ENCODE data around the gene SRP19.
"Not testable (repeated sequence)": the region's sequence is repeated elsewhere in the genome, so short reads cannot be mapped to it uniquely, and the experiment has no call there.

The SRP19 gene

DNA sequence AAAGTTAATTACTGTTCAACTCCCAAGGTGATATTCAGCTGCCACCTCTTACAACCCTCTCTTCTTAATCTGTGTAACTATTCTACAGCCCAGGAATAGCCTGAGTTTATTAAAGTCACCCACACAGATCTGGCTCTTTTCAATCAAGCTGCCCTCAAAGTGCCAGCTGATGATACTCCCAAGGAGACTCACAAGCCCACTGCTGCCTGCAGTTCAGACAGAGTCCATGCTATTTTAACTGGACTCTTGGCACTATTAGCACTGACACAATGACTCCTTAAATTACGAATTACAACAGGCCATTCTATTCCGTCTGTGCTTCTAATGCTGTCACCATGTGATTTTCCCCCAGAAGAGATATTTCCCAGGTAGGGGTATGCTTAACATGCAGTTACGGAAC, 34.6 kb downstream of the SRP19 start:
- H3K4me1 ChIP-seq (ENCODE audit: control insufficient read depth in 1 of 2, insufficient read depth in 1 of 2, low read depth in 1 of 2, low read length in 1 of 2): no peaks in the 10 kb centered on the region
- TF ChIP-seq, protein P1, sequence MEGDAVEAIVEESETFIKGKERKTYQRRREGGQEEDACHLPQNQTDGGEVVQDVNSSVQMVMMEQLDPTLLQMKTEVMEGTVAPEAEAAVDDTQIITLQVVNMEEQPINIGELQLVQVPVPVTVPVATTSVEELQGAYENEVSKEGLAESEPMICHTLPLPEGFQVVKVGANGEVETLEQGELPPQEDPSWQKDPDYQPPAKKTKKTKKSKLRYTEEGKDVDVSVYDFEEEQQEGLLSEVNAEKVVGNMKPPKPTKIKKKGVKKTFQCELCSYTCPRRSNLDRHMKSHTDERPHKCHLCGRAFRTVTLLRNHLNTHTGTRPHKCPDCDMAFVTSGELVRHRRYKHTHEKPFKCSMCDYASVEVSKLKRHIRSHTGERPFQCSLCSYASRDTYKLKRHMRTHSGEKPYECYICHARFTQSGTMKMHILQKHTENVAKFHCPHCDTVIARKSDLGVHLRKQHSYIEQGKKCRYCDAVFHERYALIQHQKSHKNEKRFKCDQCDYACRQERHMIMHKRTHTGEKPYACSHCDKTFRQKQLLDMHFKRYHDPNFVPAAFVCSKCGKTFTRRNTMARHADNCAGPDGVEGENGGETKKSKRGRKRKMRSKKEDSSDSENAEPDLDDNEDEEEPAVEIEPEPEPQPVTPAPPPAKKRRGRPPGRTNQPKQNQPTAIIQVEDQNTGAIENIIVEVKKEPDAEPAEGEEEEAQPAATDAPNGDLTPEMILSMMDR (IDR thresholded peaks at IDR 0.05): no peak
- H3K4me3 ChIP-seq (ENCODE audit: low read depth in 1 of 2, low read length in 1 of 2): no peak overlapping the region
- H3K27me3 ChIP-seq: no peaks in the 10 kb centered on the region
- H3K36me3 ChIP-seq: peaks cover 81% of the 10 kb centered on the region
- H3K27ac ChIP-seq: no peak overlapping the region
- no peaks in the 10 kb centered on the region for H3K9me3 ChIP-seq

DNA sequence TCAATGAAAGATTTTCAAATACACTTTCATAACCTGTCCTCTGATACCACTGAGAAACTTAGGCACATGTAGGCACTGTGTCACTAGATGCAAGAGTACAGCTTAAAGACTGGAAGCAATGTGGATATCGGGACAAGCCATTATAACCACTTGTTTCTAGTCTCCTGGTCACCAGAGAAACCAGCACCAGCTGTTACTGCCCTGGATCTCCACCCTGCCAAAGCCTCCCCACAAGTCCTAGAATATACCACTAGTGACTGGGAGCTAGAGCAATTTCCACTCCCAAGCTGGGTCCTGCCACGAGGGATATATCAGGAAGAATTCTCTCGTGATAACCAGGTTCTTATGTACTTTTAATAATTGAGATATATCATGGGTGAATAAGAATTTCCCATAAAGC, 41.5 kb downstream of the SRP19 start:
- Histone ChIP-seq H3K27me3 (no peaks in the 10 kb centered on the region), H3K36me3 (peaks cover 62% of the 10 kb centered on the region), H3K4me3 (ENCODE audit: low read depth in 1 of 2, low read length in 1 of 2) (no peak overlapping the region), H3K27ac (no peak overlapping the region), H3K9me3 (no peaks in the 10 kb centered on the region), H3K4me1 (ENCODE audit: control insufficient read depth in 1 of 2, insufficient read depth in 1 of 2, low read depth in 1 of 2, low read length in 1 of 2) (peaks cover 4 to 9% of the 10 kb centered on the region in 2 experiments)
- TF ChIP-seq, protein P1 (IDR thresholded peaks at IDR 0.05): no peak

DNA sequence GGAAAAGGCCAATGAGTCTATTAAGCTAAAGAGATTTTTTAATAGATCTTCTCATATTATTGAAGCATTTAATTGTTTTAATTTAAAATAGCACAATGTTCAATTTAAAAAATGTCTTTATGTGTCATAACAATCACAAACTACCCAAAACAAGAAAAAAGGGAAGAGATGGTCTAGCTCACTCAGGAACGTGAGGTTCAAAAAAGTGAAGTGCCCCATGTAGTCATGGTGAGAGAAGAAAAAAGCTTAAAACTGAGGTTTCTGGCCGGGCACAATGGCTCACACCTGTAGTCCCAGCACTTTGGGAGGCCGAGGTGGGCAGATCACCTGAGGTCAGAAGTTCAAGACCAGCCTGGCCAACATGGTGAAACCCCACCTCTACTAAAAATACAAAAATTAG, 43.9 kb downstream of the SRP19 start:
- Histone ChIP-seq H3K36me3 (peaks cover 50% of the 10 kb centered on the region), H3K27ac (peak overlapping the region; percentile 65)
- not testable (repeated sequence) for H3K9me3 ChIP-seq; H3K27me3 ChIP-seq; H3K4me3 ChIP-seq (ENCODE audit: low read depth in 1 of 2, low read length in 1 of 2); H3K4me1 ChIP-seq (ENCODE audit: control insufficient read depth in 1 of 2, insufficient read depth in 1 of 2, low read depth in 1 of 2, low read length in 1 of 2)

DNA sequence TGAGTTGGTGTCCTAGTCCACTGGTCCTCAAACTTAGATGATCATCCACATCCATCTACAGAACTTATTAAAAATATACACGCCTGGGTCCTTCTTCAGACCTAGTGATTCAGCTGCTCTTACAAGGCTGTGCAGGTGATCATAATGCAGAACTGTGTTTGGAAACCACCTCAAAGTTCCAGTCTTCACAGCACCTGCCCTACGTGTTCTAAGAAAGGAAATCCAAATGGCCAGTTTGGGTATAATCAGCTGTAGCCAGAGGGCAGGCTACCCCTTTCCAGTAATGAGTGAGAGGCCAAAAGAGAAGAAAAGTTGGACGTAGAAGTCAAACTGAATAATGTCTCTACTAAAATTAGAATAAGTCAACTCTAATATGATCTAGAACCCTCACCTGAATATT, 45.5 kb downstream of the SRP19 start:
- Histone ChIP-seq H3K27me3 (no peaks in the 10 kb centered on the region), H3K9me3 (no peaks in the 10 kb centered on the region), H3K4me1 (ENCODE audit: control insufficient read depth in 1 of 2, insufficient read depth in 1 of 2, low read depth in 1 of 2, low read length in 1 of 2) (peaks cover 4 to 9% of the 10 kb centered on the region in 2 experiments), H3K4me3 (ENCODE audit: low read depth in 1 of 2, low read length in 1 of 2) (no peak overlapping the region), H3K36me3 (peaks cover 46% of the 10 kb centered on the region), H3K27ac (no peak overlapping the region)
- TF ChIP-seq, protein P1 (IDR thresholded peaks at IDR 0.05): no peak

DNA sequence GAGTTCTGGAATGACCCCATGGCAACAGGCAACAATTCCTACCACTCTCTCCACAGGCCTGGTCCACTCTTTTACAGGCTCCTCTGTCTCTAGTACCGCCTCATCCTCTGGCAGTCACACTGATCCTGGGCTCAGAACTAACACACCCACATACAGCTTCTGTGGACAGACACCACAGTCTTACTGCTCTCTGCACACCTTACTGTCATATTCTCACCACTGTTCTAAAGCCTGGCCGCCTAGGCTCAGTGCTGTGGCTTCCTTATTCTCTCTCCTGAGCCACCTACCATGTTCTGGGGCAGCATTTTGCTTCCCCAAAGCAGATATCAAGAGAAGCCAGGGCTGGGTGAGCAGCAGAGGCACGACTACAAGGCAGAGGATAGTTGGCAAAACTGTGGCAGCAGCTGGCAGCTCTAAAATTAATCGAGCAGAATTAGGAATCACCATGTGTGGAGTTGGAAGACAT, 46.1 kb downstream of the SRP19 start:
- Histone ChIP-seq H3K36me3 (peaks cover 42% of the 10 kb centered on the region), H3K27ac (peak overlapping the region; percentile 44)
- TF ChIP-seq, protein P1 (IDR thresholded peaks at IDR 0.05): no peak

DNA sequence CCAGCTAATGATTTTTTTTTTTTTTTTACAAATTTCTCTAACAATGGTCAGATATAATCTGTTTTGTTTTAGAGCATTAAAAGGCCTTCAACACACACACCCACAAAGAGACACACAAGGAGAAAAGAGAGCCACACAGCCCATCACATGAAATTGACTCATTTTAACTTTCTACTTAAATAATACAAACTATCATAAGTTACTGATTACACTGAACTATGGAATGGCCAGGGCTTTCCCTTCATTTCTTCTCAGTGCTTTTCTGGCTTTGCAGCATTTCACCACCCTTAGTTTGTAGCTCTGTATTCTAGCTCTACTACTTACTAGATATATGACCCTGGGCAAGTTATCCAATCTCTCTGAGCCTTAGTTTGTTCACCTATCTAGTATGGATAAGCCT, 47.8 kb downstream of the SRP19 start:
- H3K27ac ChIP-seq: no peak overlapping the region
- no peak overlapping the region for H3K4me3 ChIP-seq (ENCODE audit: low read depth in 1 of 2, low read length in 1 of 2)
- TF ChIP-seq, protein P1 (IDR thresholded peaks at IDR 0.05): no peak
- no peaks in the 10 kb centered on the region for H3K9me3 ChIP-seq
- peaks cover 38% of the 10 kb centered on the region for H3K36me3 ChIP-seq
- H3K4me1 ChIP-seq (ENCODE audit: control insufficient read depth in 1 of 2, insufficient read depth in 1 of 2, low read depth in 1 of 2, low read length in 1 of 2): peaks cover 4 to 11% of the 10 kb centered on the region in 2 experiments
- H3K27me3 ChIP-seq: no peaks in the 10 kb centered on the region

More for the DNA sequence above, 46.1 kb downstream of the SRP19 start:
- no peaks in the 10 kb centered on the region for H3K9me3 ChIP-seq
- H3K4me1 ChIP-seq (ENCODE audit: control insufficient read depth in 1 of 2, insufficient read depth in 1 of 2, low read depth in 1 of 2, low read length in 1 of 2): peaks cover 4 to 9% of the 10 kb centered on the region in 2 experiments
- H3K4me3 ChIP-seq (ENCODE audit: low read depth in 1 of 2, low read length in 1 of 2): no peak overlapping the region
- no peaks in the 10 kb centered on the region for H3K27me3 ChIP-seq
